ENCODE results near the gene MMP19. TPM values are rescaled to one million over a fixed set of nuclear protein-coding genes. Genes with fewer than 3 reads are reported as not detected.
A peak's percentile ranks its signal among the peaks of the same experiment; 100 is the strongest.

MMP19 gene, protein sequence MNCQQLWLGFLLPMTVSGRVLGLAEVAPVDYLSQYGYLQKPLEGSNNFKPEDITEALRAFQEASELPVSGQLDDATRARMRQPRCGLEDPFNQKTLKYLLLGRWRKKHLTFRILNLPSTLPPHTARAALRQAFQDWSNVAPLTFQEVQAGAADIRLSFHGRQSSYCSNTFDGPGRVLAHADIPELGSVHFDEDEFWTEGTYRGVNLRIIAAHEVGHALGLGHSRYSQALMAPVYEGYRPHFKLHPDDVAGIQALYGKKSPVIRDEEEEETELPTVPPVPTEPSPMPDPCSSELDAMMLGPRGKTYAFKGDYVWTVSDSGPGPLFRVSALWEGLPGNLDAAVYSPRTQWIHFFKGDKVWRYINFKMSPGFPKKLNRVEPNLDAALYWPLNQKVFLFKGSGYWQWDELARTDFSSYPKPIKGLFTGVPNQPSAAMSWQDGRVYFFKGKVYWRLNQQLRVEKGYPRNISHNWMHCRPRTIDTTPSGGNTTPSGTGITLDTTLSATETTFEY
- 1 to 10 TPM in 1 of 2 donors, under 1 TPM in 1; 0.40 to 2.1 TPM for total RNA-seq
- 1.9 TPM for polyA plus RNA-seq (2013, experiment 1 of 2)
- polyA plus RNA-seq (2013, experiment 2 of 2): 0.62 TPM
- long read RNA-seq, experiment 1, partial matches to known transcripts: 0 of 2 reads
- long read RNA-seq, experiment 1, other reads (novel, unspliced or antisense): 0 of 2 reads
- long read RNA-seq, experiment 2, partial matches to known transcripts: 0 of 2 reads
- long read RNA-seq, experiment 2, other reads (novel, unspliced or antisense): 1 of 2 reads
- long read RNA-seq, experiment 3, partial matches to known transcripts: 0 of 4 reads
- long read RNA-seq, experiment 3, other reads (novel, unspliced or antisense): 0 of 4 reads
- long read RNA-seq, experiment 4, partial matches to known transcripts: 0 of 3 reads
- long read RNA-seq, experiment 4, other reads (novel, unspliced or antisense): 0 of 3 reads

GRCh38 chr12:55842681-55843429 is at the start of gene MMP19:
Gene MMP19, minus strand, starts transcription at chr12:55842936. Its CDS starts 106 bp downstream, at chr12:55842830.
- WGBS, 2 experiments (ENCODE audit: insufficient coverage in 1 of 2, insufficient read length in 1 of 2): 64 to 70% methylated on average over 10 of the region's 10 CpGs
- H3K27me3 ChIP-seq (ENCODE audit: control insufficient read depth, insufficient read depth, low read length, poor library complexity, severe bottlenecking): no peaks in the 10 kb centered on the region
- peaks cover 9% of the 10 kb centered on the region for H3K4me1 Mint-ChIP-seq
- H3K36me3 Mint-ChIP-seq (ENCODE audit: low read depth): no peaks in the 10 kb centered on the region
- no peaks in the 10 kb centered on the region for H3K27me3 Mint-ChIP-seq (ENCODE audit: insufficient read depth)
- no peak within 1 kb of the TSS for H3K27ac ChIP-seq (ENCODE audit: low read depth, low read length)
- H3K27ac Mint-ChIP-seq: peak within 1 kb of the TSS; percentile 70
- no peaks in the 10 kb centered on the region for H3K9me3 Mint-ChIP-seq
- no peaks in the 10 kb centered on the region for H3K36me3 ChIP-seq (ENCODE audit: control insufficient read depth, insufficient read depth, low read length)
- TF ChIP-seq, protein P1, sequence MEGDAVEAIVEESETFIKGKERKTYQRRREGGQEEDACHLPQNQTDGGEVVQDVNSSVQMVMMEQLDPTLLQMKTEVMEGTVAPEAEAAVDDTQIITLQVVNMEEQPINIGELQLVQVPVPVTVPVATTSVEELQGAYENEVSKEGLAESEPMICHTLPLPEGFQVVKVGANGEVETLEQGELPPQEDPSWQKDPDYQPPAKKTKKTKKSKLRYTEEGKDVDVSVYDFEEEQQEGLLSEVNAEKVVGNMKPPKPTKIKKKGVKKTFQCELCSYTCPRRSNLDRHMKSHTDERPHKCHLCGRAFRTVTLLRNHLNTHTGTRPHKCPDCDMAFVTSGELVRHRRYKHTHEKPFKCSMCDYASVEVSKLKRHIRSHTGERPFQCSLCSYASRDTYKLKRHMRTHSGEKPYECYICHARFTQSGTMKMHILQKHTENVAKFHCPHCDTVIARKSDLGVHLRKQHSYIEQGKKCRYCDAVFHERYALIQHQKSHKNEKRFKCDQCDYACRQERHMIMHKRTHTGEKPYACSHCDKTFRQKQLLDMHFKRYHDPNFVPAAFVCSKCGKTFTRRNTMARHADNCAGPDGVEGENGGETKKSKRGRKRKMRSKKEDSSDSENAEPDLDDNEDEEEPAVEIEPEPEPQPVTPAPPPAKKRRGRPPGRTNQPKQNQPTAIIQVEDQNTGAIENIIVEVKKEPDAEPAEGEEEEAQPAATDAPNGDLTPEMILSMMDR (conservative IDR thresholded peaks at IDR 0.05): no peak
- no peaks in the 10 kb centered on the region for H3K9me3 ChIP-seq (ENCODE audit: control insufficient read depth, low read length)
- H3K9ac ChIP-seq (ENCODE audit: extremely low read depth, low read length, poor library complexity, severe bottlenecking): no peak within 1 kb of the TSS
- peaks cover 5% of the 10 kb centered on the region for H3K4me1 ChIP-seq (ENCODE audit: control insufficient read depth, insufficient read depth, low read length)
- H3K4me3 ChIP-seq (ENCODE audit: low read length): peak within 1 kb of the TSS; percentile 67
- peak; percentile 87 for DNase-seq
- peak within 1 kb of the TSS; percentile 33 for H3K4me3 Mint-ChIP-seq

DNA sequence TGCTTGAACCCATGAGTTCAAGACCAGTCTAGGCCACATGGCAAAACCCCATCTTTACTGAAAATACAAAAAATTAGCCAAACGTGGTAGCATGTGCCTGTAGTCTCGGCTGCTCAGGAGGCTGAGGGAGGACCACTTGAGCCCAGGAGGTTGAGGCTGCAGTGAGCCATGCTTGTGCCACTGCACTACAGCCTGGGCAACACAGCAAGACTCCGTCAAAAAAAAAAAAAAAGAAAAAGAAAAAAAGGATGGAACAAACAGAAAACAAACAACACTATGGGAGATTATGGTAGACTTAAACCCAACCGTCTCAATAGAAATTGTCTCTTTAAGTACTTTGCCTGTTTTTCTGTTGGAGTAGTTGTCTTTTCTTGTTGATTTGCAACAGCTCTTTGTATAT is 48.6 kb upstream of the MMP19 start:
- Histone ChIP-seq H3K27ac (ENCODE audit: low read depth, low read length) (no peak overlapping the region), H3K9me3 (ENCODE audit: control insufficient read depth, low read length) (no peaks in the 10 kb centered on the region), H3K27me3 (ENCODE audit: control insufficient read depth, insufficient read depth, low read length, poor library complexity, severe bottlenecking) (no peaks in the 10 kb centered on the region), H3K36me3 (ENCODE audit: control insufficient read depth, insufficient read depth, low read length) (peaks cover 4% of the 10 kb centered on the region), H3K4me3 (ENCODE audit: low read length) (no peak overlapping the region), H3K9ac (ENCODE audit: extremely low read depth, low read length, poor library complexity, severe bottlenecking) (no peak overlapping the region), H3K4me1 (ENCODE audit: control insufficient read depth, insufficient read depth, low read length) (no peaks in the 10 kb centered on the region)
- 95% methylated on average over 4 of the region's 4 CpGs; no CpG with 5 or more reads in 1 of the 2 experiments for WGBS, 2 experiments (ENCODE audit: insufficient coverage in 1 of 2, insufficient read length in 1 of 2)
- Mint-ChIP-seq H3K36me3 (ENCODE audit: low read depth) (peaks cover 8% of the 10 kb centered on the region), H3K9me3 (peaks cover 1% of the 10 kb centered on the region), H3K4me1 (no peaks in the 10 kb centered on the region), H3K27me3 (ENCODE audit: insufficient read depth) (no peaks in the 10 kb centered on the region), H3K4me3 (no peak overlapping the region), H3K27ac (no peak overlapping the region)
- no peak for DNase-seq
- TF ChIP-seq, protein P1 (conservative IDR thresholded peaks at IDR 0.05): no peak

- Mint-ChIP-seq H3K4me3 (no peak overlapping the region), H3K9me3 (peaks cover 20% of the 10 kb centered on the region), H3K4me1 (no peaks in the 10 kb centered on the region), H3K27me3 (ENCODE audit: insufficient read depth) (no peaks in the 10 kb centered on the region), H3K27ac (no peak overlapping the region), H3K36me3 (ENCODE audit: low read depth) (peaks cover 2% of the 10 kb centered on the region)
- Histone ChIP-seq H3K4me1 (ENCODE audit: control insufficient read depth, insufficient read depth, low read length) (no peaks in the 10 kb centered on the region), H3K36me3 (ENCODE audit: control insufficient read depth, insufficient read depth, low read length) (no peaks in the 10 kb centered on the region), H3K4me3 (ENCODE audit: low read length) (no peak overlapping the region), H3K9ac (ENCODE audit: extremely low read depth, low read length, poor library complexity, severe bottlenecking) (no peak overlapping the region), H3K9me3 (ENCODE audit: control insufficient read depth, low read length) (peaks cover 12% of the 10 kb centered on the region), H3K27ac (ENCODE audit: low read depth, low read length) (no peak overlapping the region), H3K27me3 (ENCODE audit: control insufficient read depth, insufficient read depth, low read length, poor library complexity, severe bottlenecking) (no peaks in the 10 kb centered on the region)
- TF ChIP-seq, protein P1 (conservative IDR thresholded peaks at IDR 0.05): no peak
- DNase-seq: no peak
- WGBS, 2 experiments (ENCODE audit: insufficient coverage in 1 of 2, insufficient read length in 1 of 2): 92% methylated on average over 1 of the region's 1 CpG; no CpG with 5 or more reads in 1 of the 2 experiments
These were observed 42.4 kb upstream of the MMP19 start for GRCh38 chr12:55885113-55885512.
